Activated CD4-positive, alpha-beta T cell treated with anti-CD3 and anti-CD28 coated beads for 4 hours (primary cell): ENCODE results near the gene TLE4.

Source experiments
- DNase-seq, 2 donors: peaks; one replicate each; pipeline ENCODE4 v3.0.0-alpha.2; 2020

TLE4 gene

GRCh38 chr9:79694208-79694607 is 122.4 kb downstream of the TLE4 start:
- DNase-seq, result no peak

- no peak for DNase-seq
Measured at GRCh38 chr9:79694676-79695400, 123.1 kb downstream of the TLE4 start.

GRCh38 chr9:79695531-79696175 is 123.9 kb downstream of the TLE4 start:
- no peak for DNase-seq

GRCh38 chr9:79698967-79699366 is 127.2 kb downstream of the TLE4 start:
- no peak for DNase-seq

DNA sequence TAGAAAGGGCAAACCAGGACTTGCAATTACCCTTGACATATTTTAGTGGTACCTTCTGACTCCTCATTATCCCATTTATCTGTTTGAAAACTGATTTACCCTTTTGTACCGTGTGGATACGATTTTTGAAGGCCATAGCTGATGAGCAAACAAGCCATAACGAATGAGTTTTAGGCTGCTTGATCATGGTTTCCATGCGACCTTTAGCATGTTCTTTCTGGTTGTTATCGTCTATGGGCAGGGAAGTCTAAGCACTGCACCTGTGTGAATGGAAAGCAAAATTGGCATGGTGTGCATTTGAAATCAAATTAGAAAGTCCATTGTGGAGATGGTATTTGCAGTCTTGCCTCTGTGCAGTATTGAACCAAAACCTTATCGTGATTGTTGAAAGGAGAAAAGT is 127.7 kb downstream of the TLE4 start:
- no peak for DNase-seq

DNA sequence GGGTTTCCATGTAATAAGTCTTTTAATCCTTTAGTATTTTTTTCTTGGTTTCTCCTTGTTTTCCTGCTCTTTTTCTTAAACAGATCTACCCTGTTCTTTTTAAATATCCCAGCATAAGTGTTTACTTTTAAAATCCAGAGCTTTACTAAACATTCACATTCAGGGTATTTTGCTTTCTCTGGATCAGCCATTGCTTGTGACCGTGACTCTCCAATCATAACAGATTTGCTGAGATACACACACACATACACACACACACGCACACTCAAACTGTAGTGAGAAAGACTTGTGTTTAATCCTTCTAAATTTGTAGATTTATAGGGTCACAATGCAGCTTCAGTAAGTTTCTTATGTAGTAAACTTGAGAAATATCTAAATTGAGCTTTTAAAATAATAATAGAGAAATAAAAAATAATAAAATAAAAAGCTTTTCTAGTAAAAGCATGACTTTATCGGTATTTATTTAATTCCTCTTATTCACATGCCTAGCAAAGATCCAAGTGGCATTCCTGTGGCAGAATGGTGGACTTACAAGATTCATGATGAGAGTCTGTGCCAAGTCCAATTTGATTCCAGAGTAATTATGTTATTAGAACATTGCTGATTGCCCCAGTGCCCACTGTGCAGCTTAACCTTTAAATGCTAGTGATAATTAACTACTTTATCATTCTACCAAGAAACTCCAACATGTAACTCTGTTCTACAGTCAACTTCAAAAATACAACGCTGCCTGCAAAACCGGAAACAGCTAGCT is 129.0 kb downstream of the TLE4 start:
- DNase-seq, result no peak

- DNase-seq, result no peak
Measured at GRCh38 chr9:79701651-79702050, 129.9 kb downstream of the TLE4 start.

DNA sequence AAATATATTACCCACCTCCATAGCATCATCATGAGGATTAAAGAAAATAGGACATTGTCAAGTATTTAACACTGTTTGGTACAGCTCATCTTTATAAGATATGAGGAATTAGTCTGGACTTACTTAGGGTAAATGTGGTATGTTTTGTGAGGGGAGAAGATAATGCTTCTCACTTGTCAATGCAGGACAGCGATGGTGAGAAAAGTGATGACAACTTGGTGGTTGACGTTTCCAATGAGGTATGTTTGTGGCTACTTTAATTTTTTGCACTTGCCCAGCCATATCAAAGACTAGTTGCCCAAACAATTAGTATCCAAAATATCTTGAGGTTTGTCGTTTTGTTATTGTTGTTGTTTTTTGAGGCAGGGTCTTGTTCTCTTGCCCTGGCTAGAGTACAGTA is 133.9 kb downstream of the TLE4 start:
- no peak for DNase-seq

DNA sequence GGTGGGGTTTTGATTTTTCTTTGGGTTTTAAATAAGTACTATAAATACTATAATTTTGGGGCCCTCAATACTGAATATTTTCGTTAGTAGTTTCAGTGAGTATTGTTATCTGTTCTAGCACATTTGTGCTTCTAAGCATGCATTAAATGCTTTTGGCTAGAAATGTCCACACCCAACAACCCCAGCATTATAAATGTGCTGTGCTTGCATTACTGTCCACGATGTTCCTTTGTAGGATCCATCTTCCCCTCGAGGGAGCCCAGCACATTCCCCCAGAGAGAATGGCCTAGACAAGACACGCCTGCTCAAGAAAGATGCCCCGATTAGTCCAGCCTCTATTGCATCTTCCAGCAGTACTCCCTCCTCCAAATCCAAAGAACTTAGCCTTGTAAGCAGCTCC is 134.7 kb downstream of the TLE4 start:
- DNase-seq, result no peak

DNA sequence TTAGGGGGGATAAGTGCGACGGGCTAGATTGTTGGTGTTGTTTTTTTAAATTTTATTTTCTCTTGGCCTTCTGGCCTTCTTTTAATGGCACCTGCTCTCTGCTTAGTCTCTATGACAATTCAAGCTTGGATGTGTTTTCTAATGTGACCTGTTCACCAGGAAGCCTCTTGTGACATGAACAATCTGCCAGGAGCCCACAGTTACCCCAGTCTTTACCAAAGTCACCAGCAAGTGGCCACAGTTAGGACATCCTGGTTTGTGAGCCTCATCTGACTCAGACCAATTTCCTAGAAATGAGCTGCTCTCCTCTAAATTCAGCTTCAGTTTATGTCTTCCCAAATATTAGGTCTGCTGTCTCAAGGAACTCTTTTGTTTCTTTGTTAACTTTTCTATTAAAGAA is 135.8 kb downstream of the TLE4 start:
- no peak for DNase-seq

DNA sequence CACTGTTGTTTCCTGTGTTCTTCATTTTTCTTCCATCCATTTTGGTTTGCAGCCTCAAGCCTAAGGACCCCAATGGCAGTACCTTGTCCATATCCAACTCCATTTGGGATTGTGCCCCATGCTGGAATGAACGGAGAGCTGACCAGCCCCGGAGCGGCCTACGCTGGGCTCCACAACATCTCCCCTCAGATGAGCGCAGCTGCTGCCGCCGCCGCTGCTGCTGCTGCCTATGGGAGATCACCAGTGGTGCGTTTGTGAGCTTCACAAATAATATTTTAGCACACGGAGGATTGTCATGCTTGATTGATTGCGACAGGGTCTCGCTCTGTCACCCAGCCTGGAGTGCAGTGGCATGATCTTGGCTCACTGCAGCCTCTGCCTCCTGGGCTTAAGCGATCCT is 136.8 kb downstream of the TLE4 start:
- DNase-seq, result no peak

DNA sequence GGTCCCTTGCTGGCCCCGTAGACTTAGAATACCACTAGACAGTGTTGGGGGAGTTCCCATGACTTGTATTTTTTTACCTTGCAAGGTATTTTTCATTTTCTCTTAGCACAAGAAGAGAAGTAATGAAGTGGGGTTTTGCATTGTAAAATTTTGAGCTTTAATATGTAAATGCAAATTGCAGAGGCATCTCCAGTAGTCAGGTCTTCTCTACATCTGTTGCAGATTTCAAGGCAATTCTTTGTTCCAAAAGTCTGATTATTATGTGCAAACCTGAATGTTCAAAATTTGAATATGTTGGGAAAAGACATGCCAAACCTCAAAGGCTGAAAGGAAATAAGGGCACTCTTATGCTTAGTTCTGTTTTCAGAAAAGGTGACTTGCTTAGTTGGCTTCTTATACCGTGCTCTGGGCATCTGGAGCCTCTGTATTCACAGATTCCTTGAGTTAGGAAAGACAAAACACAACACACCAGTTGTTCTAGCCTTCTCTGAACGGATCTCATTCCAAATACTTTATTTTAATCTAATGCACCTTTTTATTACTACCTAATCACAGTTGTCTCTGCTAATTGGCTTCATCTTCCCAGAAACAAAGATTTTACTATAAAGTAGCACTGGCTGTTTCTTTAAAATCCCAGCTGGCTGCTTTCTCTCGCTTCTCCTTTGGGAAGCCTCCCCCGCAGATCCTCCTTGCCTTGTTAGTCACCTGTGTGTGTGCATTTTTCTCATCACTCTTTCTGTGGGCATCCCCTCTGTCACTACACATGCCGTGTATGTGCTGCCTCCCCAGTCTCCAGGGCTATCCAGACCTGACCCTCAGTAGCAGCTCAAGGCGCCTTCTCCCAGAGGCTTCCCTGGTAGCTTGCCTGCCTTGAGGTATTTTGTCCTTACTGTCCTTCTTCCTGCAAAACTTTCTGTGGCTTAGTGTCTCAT is 138.2 kb downstream of the TLE4 start:
- DNase-seq, result no peak

- no peak for DNase-seq
Measured at GRCh38 chr9:79711874-79712273, 140.1 kb downstream of the TLE4 start.

- no peak for DNase-seq
Measured at GRCh38 chr9:79719021-79719420, 147.3 kb downstream of the TLE4 start.

- no peak for DNase-seq
Measured at GRCh38 chr9:79719989-79720388, 148.2 kb downstream of the TLE4 start.

DNA sequence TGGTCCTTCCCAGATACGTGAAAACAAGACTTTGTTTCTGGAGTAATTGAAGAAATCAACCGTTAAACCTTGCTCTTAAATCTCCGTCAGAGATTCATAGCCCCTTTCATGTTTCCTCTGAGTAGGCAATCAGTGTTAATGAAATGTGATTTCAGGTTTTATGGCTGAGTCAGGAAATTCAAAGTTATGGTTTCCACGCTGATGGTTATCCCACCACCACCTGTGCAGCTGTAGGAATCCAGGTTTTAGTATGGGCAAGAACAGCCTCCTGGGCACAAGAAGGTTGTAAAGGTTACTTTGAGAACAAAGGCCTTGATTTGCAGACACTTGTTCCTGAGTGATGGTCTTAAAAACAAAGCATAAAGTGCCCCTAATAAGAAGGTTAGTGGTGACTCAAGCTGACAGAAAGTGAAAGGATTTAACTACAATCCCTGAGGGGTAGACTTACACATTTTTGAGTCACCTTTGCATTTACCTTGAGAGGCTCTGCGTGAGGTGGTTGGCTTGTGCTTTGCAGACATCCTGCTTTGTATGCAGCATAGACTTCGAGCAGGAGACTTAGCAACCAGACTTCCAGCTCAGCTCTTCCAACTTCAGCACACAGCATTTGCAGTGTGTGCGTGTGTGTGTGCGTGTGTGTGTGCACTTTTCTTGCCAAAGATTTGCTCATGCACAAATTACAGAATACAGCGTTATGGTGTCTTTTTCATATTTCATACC is 159.6 kb downstream of the TLE4 start:
- DNase-seq, result no peak

DNA sequence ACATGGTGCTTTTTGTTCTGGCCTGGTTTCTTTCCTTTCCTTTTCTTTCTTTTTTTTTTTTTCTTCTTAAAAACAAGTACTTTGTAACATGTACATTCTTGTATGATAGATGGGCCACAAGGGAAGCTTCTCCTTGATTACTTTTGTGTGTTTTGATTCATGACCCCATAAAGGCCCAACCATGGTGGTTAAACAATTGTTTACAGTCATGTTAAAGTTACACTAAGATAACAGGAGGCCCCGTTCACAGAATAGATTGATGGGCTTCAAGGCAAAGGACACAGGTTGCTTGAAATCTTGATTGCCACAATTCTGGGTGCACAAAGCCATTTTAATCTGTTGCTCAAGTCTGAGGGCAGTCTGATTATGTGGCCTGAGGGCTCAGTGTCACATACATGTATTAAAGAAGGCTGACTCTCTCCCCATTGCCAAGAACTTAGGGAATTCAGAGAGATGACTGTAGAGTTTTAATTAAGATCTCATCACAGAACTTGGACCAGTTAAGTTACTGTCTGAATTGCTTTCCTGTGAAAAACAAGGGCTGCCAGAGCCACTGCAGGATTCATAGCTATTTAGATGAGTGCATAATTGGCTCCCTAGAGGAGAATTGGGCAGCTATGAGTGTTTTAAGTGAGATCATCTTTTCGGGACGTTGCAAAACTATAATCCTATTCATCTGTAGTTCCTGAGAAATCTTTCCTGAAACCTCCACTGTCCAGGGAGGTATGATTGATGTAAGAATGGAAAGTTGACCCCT is 163.4 kb downstream of the TLE4 start:
- no peak for DNase-seq

- DNase-seq, result no peak
Measured at GRCh38 chr9:79736051-79736450, 164.3 kb downstream of the TLE4 start.

DNA sequence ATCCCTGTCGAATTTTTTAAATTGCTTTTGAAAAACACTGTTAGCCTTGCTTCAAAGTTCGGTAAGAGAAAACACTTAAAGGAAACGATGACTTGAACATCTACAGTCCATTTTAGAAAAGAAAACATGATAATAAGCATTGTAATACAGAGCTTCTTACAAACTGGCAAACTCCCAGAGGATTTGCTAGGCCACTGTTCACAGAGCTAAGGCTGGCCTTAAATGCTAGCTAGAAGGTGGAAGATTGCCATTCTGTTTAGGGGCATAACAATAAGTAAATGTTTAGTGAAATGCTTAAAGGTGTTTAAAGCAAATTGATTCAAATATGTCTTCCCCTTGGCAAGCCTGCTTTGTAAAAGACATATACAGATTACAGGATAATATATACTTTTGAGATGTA is 169.6 kb downstream of the TLE4 start:
- DNase-seq, result no peak

DNA sequence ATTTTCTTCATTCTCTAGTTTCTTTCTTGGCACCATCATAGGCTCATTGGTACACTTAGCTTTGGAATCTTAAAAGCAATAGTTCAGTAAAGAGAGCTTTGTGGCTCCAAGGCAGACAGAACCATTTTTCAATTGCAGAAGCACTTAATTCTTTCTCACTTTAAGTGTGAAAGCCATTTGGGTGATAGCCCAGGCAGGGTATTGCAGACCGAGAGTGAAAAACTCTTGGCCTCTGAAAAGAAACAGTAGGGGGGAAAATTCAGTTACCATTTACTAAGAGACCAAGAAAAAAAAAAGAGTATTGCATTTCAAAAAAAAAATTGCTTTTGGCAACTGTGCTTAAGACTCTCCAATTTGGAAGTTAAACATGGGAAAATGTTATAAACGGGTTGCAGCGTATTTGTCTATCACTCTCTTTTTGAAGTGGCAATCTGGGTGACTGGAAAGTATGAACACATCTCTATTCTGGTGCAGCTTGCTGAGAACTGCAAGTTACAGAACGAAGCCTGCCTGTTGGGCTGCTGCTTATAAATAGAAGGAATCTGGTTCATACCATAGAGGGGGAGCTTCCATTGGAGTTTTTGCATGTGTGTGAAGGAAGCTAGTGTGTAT is 170.5 kb downstream of the TLE4 start:
- DNase-seq, result no peak

DNA sequence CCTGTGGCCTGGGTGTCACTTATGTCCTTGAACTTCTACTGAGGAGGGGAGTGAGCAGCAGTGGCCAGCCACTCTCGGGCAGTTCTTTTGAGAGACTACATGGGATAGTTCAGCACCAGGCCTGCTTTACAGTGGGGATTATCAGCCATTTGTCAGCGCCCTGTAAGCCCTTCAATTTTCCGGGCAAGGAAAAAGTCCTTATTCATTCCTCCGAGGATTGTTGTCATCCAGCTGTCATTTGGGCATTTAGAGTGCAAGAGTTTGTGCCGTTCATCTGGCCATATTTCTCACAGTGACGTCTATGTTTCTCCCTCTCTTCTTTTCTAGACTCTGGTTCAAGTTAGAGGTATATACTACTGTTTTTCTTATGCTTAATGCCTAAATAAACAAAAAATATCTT is 172.8 kb downstream of the TLE4 start:
- no peak for DNase-seq
